SK-N-SH (cell line): ENCODE data around the gene C16orf96. TPM values are rescaled to one million over a fixed set of nuclear protein-coding genes. Genes with fewer than 3 reads are reported as not detected.

Source experiments
- CTCF ChIA-PET: fragments of 300-600, 350-600 bp; formaldehyde crosslinking; extraction: SDS; loops from one replicate; lab custom pipeline; 2021; lab: Yijun Ruan, JAX
- POLR2A ChIA-PET: fragments of 350-600 bp; sonication (Branson Sonifier 250); formaldehyde crosslinking; extraction: SDS; loops from one replicate; lab custom pipeline; 2020; ENCODE audit warnings: antibody characterized with exemption, inconsistent platforms; lab: Yijun Ruan, JAX
- DNase-seq: peaks from one replicate; pipeline ENCODE4 v3.0.0; 2012
- H2AFZ ChIP-seq: fragments of 200-600 bp; sonication (generic); 2 replicates; pipeline ENCODE4 v1.8.1; 2016; ENCODE audit warnings: antibody characterized with exemption, mild to moderate bottlenecking, low read depth
- H3F3A ChIP-seq: fragments of 200-600 bp; sonication (generic); replicated peaks from 2 replicates; pipeline ENCODE3; 2016; ENCODE audit warnings: antibody characterized with exemption, mild to moderate bottlenecking; ENCODE audit not compliant: insufficient read depth
- H3K27ac ChIP-seq, 2 experiments: fragments of 200-500 bp in 1 of 2; fragments of 200-600 bp in 1 of 2; sonication (Bioruptor generic) in 1 of 2; sonication (generic), shearing (Covaris generic) in 1 of 2; 2 replicates each; pipeline versions ENCODE4 v1.5.1 to v1.6.1; 2014 to 2016; ENCODE audit warnings: low read depth in 2 of 2, inconsistent platforms in 1 of 2, low read length in 1 of 2, mild to moderate bottlenecking in 1 of 2, mixed read lengths in 1 of 2
- H3K27me3 ChIP-seq: fragments of 200-600 bp; sonication (generic), shearing (Covaris generic); 2 replicates; pipeline ENCODE4 v1.6.1; 2016; ENCODE audit warnings: mixed run types; ENCODE audit not compliant: insufficient read depth
- H3K36me3 ChIP-seq, 2 experiments: fragments of 200-500 bp in 1 of 2; fragments of 200-600 bp in 1 of 2; sonication (Bioruptor generic) in 1 of 2; sonication (generic) in 1 of 2; replicated peaks in 1 of 2; 2 replicates each; pipeline versions ENCODE3 to v1.5.1; 2014 to 2016; ENCODE audit warnings: low read length in 1 of 2, mild to moderate bottlenecking in 1 of 2; ENCODE audit not compliant: insufficient read depth in 2 of 2, control insufficient read depth in 1 of 2
- H3K4me1 ChIP-seq, 2 experiments: fragments of 200-500 bp in 1 of 2; fragments of 200-600 bp in 1 of 2; sonication (Bioruptor generic) in 1 of 2; sonication (generic), shearing (Covaris generic) in 1 of 2; 2 replicates each; pipeline versions ENCODE4 v1.5.1 to v1.6.1; 2014 to 2016; ENCODE audit warnings: low read depth in 1 of 2, low read length in 1 of 2, mixed run types in 1 of 2; ENCODE audit not compliant: insufficient read depth in 2 of 2, control insufficient read depth in 1 of 2
- H3K4me2 ChIP-seq: fragments of 200-600 bp; sonication (generic), shearing (Covaris generic); 2 replicates; pipeline ENCODE4 v1.6.1; 2017; ENCODE audit warnings: mixed run types
- H3K4me3 ChIP-seq, 2 experiments: fragments of 200-500 bp in 1 of 2; fragments of 200-600 bp in 1 of 2; sonication (Bioruptor generic) in 1 of 2; sonication (generic), shearing (Covaris generic) in 1 of 2; 2 replicates each; pipeline versions ENCODE4 v1.5.1 to v1.8.1; 2014 to 2016; ENCODE audit warnings: low read depth in 2 of 2, inconsistent platforms in 1 of 2, low read length in 1 of 2, mild to moderate bottlenecking in 1 of 2, mixed read lengths in 1 of 2, moderate library complexity in 1 of 2
- H3K79me2 ChIP-seq: fragments of 200-600 bp; sonication (generic); 2 replicates; pipeline ENCODE4 v1.8.1; 2017; ENCODE audit warnings: mild to moderate bottlenecking; ENCODE audit not compliant: insufficient read depth
- H3K9ac ChIP-seq: fragments of 200-600 bp; sonication (generic); 2 replicates; pipeline ENCODE4 v1.6.1; 2017; ENCODE audit warnings: mixed run types
- H3K9me2 ChIP-seq: fragments of 200-600 bp; sonication (generic); 2 replicates; pipeline ENCODE4 v1.6.1; 2017; ENCODE audit warnings: mixed run types
- H3K9me3 ChIP-seq: fragments of 200-600 bp; sonication (generic); 2 replicates; pipeline ENCODE4 v1.6.1; 2017; ENCODE audit warnings: mixed run types, mild to moderate bottlenecking, moderate library complexity
- H4K20me1 ChIP-seq: fragments of 200-600 bp; sonication (generic); 2 replicates; pipeline ENCODE4 v1.6.1; 2017; ENCODE audit warnings: mild to moderate bottlenecking, mixed run types; ENCODE audit not compliant: insufficient read depth
- EP300 ChIP-seq, 2 experiments: IDR thresholded peaks; 2 replicates each; pipeline versions ENCODE4 v1.4.0 to v1.6.1; 2012; ENCODE audit warnings: borderline replicate concordance in 1 of 2, low read depth in 1 of 2, low read length in 1 of 2
- FOSL2 ChIP-seq: IDR thresholded peaks from 2 replicates; pipeline ENCODE4 v1.4.0; 2012; ENCODE audit warnings: low read depth, mild to moderate bottlenecking, moderate library complexity, borderline replicate concordance
- GABPA ChIP-seq: IDR thresholded peaks from 2 replicates; pipeline ENCODE4 v1.4.0; 2012; ENCODE audit warnings: low read depth, mild to moderate bottlenecking
- MEF2A ChIP-seq: IDR thresholded peaks from 2 replicates; pipeline ENCODE4 v1.4.0; 2012; ENCODE audit warnings: low read depth, borderline replicate concordance
- MXI1 ChIP-seq: IDR thresholded peaks from 2 replicates; pipeline ENCODE4 v1.6.1; 2012; ENCODE audit warnings: mild to moderate bottlenecking, low read depth, low read length, improper control_type of control experiment
- PBX3 ChIP-seq: IDR thresholded peaks from 2 replicates; pipeline ENCODE4; 2012
- RCOR1 ChIP-seq: fragments of 150-350 bp; IDR thresholded peaks from 2 replicates; pipeline ENCODE4 v1.6.1; 2017; ENCODE audit warnings: antibody characterized with exemption, low read length
- RXRA ChIP-seq: IDR thresholded peaks from 2 replicates; pipeline ENCODE4 v1.4.0; 2012; ENCODE audit warnings: low read depth, mild to moderate bottlenecking, borderline replicate concordance
- TCF12 ChIP-seq: IDR thresholded peaks from 2 replicates; pipeline ENCODE4 v1.4.0; 2012
- TEAD4 ChIP-seq: IDR thresholded peaks from 2 replicates; pipeline ENCODE4 v1.4.0; 2012; ENCODE audit warnings: mild to moderate bottlenecking, borderline replicate concordance; ENCODE audit not compliant: insufficient read depth
- USF2 ChIP-seq: fragments of 150-350 bp; IDR thresholded peaks from 2 replicates; pipeline ENCODE4 v1.6.1; 2017; ENCODE audit warnings: antibody characterized with exemption, low read length, low read depth, borderline replicate concordance
- ZBTB33 ChIP-seq: IDR thresholded peaks from 2 replicates; pipeline ENCODE4 v1.4.0; 2012; ENCODE audit warnings: low read depth, borderline replicate concordance
- WGBS: methylation state at CpG from one replicate; pipeline ENCODE4 v1.1.6; 2017; ENCODE audit warnings: low lambda C conversion rate; 5-methylcytosine and 5-hydroxymethylcytosine counted together
- polyA plus RNA-seq, 3 experiments: library from polyadenylated mRNA; depleted of rRNA; stranded (reverse); fragments of >200 nt; gene quantifications; 2 replicates each; pipeline ENCODE4 v1.2.3, GENCODE V29; 2012

Gene C16orf96
- polyA plus RNA-seq, 1 of the 3 experiments (the other 2 are of a cell fraction) = 0.05 TPM

GRCh38 chr16:4623593-4623992 lies 67.5 kb downstream of the C16orf96 start:
- H3K27ac ChIP-seq = no peak overlapping the region
- DNase-seq = no peak
- no peak overlapping the region for H3K4me2 ChIP-seq
- no peaks in the 10 kb centered on the region for H3K27me3 ChIP-seq
- no peaks in the 10 kb centered on the region for H3F3A ChIP-seq
- H2AFZ ChIP-seq = no peak overlapping the region
- no peaks in the 10 kb centered on the region for H3K9me3 ChIP-seq
- TF ChIP-seq GABPA (no peak), PBX3 (no peak), RCOR1 (no peak), RXRA (no peak), TCF12 (no peak), EP300 (IDR thresholded peaks at IDR 0.05; ENCODE audit: borderline replicate concordance in 1 of 2, low read depth in 1 of 2, low read length in 1 of 2) (no peak), ZBTB33 (no peak), USF2 (no peak), TEAD4 (no peak), MEF2A (no peak), MXI1 (no peak), FOSL2 (no peak)
- peaks cover 16% of the 10 kb centered on the region for H4K20me1 ChIP-seq
- no peak overlapping the region for H3K9ac ChIP-seq
- H3K4me3 ChIP-seq = no peak overlapping the region
- H3K79me2 ChIP-seq = peaks cover 39% of the 10 kb centered on the region
- WGBS = 63% methylated on average over 7 of the region's 7 CpGs
- H3K9me2 ChIP-seq = no peaks in the 10 kb centered on the region
- POLR2A ChIA-PET = no interaction called here
- CTCF ChIA-PET = interaction anchor here (0.6 to 3.7 kb wide), 18 partner anchors 8 to 330 kb away, joined by 3 to 16 read pairs (median 4); partner anchors contain the start of gene UBALD1
- peaks cover 0 to 17% of the 10 kb centered on the region in 2 experiments; a peak in 1 of 4 replicates for H3K4me1 ChIP-seq
- H3K36me3 ChIP-seq = no peaks in the 10 kb centered on the region
